Measurements from ENCODE around the gene VLDLR. TPM values are rescaled to one million over a fixed set of nuclear protein-coding genes. Genes with fewer than 3 reads are reported as not detected.

Gene VLDLR
- total RNA-seq, 2 experiments from 2014 or later, result 5.8 to 6.4 TPM

DNA sequence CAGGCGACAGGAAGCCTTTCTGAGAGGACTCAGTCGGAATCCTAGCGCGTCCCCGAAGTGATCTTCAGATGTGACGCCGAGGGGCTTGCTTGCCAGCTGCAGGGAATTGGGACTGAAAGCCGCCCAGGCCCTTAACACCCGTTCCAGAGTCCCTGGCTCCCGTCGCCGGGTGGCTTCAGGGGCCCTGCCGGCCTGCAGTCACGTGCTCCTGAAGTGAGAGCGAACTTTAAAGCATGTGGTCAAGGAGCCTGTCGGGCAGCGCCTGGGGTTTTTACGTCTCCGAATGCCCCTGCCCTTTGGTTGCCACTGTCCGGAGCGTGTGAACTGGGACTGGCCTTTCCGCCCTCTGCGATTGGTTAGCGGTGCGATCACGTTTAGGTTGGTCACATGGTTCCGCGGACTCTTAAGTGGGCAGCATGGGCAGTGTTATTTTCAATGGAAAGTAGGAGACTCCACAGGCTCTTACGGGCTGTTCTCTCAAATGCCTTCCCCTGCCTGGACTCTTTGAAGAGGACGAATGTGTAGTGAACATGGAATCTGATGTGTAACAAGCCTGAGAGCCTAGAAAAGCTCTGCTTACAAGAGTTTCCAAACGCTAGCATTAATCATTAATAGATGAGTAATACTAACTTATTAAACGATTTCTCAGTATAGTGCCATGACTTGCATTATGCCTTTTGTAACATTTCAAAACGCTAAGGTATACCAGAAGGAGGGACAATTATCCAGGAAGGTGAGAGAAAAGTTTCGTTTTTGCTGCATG lies 1.9 kb downstream of the VLDLR start:
- Mint-ChIP-seq H3K4me1 (ENCODE audit: low read depth) (peaks cover 18% of the 10 kb centered on the region), H3K27me3 (ENCODE audit: low read depth) (peaks cover 51% of the 10 kb centered on the region), H3K27ac (no peak overlapping the region), H3K4me3 (peak overlapping the region; percentile 78), H3K9me3 (ENCODE audit: insufficient read depth) (no peaks in the 10 kb centered on the region), H3K36me3 (ENCODE audit: low read depth) (peaks cover 5% of the 10 kb centered on the region)
- DNase-seq, result no peak
- ATAC-seq, result no peak
- ChIA-PET POLR2A (no interaction called here), CTCF (interaction anchor here (1.0 to 1.2 kb wide), 3 partner anchors 15 to 105 kb away, joined by 3 to 5 read pairs (median 4); no protein-coding TSS in a partner anchor)

DNA sequence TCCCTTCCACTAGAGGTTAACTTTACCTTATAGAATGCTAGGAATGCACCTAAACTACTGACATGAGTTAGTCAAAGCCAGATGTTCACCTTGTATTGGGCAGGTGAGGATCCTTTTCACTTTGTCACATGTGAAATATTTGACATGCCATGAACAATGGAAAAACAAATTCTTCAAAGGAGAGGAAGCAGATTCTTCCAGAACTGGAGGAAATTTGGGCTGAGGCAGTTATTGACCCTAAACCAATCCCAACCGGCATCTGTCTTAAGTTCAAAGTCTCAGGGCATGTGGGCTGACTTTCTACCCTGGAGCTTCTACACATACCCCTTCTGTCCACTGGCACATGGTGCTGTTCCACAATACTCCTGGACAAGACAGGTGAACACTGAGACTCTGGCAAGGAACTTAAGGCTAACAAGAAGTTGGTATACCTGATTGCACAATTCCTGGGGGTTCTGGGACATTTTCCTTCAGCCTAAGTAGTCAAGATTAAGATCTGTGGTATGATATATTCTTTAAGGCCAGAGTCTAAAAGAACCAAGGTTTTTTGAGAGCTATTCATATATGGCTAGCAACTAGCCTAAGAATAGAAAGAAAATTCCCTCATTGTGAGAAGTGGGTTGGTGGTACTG lies 2.6 kb downstream of the VLDLR start:
- ChIA-PET CTCF (interaction anchor here (1.1 kb wide), 1 partner anchor 492 kb away, joined by 3 read pairs; no protein-coding TSS in a partner anchor), POLR2A (no interaction called here)
- ATAC-seq (no peak), DNase-seq (no peak)
- H3K9me3 Mint-ChIP-seq (ENCODE audit: insufficient read depth), result no peaks in the 10 kb centered on the region
- peaks cover 5% of the 10 kb centered on the region for H3K36me3 Mint-ChIP-seq (ENCODE audit: low read depth)
- H3K4me1 Mint-ChIP-seq (ENCODE audit: low read depth), result peaks cover 18% of the 10 kb centered on the region
- peak overlapping the region; percentile 78 for H3K4me3 Mint-ChIP-seq
- peaks cover 49% of the 10 kb centered on the region for H3K27me3 Mint-ChIP-seq (ENCODE audit: low read depth)
- H3K27ac Mint-ChIP-seq, result no peak overlapping the region

DNA sequence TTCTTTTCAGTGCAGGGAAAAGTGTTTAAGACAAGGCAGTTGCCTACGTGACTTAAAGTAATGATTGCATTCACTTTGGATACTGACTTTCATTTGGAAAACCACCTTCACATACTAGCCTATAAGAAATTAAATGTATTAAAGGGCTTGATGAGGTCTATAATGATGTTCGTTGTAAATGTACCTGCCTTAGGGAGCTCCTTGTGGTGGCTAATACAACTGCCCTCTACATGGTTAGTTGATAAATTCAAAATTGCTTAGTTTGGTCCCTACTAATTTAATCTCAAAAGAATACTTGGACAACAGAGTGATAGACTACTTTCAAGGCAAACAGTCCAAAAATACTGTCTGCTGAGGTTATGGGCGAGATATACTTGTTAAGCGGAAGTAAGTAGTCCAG lies 3.8 kb downstream of the VLDLR start:
- Mint-ChIP-seq H3K27me3 (ENCODE audit: low read depth) (peaks cover 38% of the 10 kb centered on the region), H3K36me3 (ENCODE audit: low read depth) (peaks cover 5% of the 10 kb centered on the region), H3K27ac (no peak overlapping the region), H3K4me1 (ENCODE audit: low read depth) (peaks cover 18% of the 10 kb centered on the region), H3K4me3 (no peak overlapping the region), H3K9me3 (ENCODE audit: insufficient read depth) (no peaks in the 10 kb centered on the region)
- ChIA-PET CTCF (interaction anchor here (1.1 kb wide), 1 partner anchor 494 kb away, joined by 3 read pairs; no protein-coding TSS in a partner anchor), POLR2A (interaction anchor here (1.0 kb wide), 1 partner anchor 28 kb away, joined by 3 read pairs; no protein-coding TSS in a partner anchor)
- ATAC-seq (no peak), DNase-seq (no peak)

GRCh38 chr9:2628919-2629318 lies 7.3 kb downstream of the VLDLR start:
- H3K4me1 Mint-ChIP-seq (ENCODE audit: low read depth), result no peaks in the 10 kb centered on the region
- POLR2A ChIA-PET, result no interaction called here
- no peak overlapping the region for H3K27ac Mint-ChIP-seq
- H3K9me3 Mint-ChIP-seq (ENCODE audit: insufficient read depth), result no peaks in the 10 kb centered on the region
- CTCF ChIA-PET, result interaction anchor here (0.9 to 1.0 kb wide), 2 partner anchors 9 to 99 kb away, joined by 3 read pairs; no protein-coding TSS in a partner anchor
- peaks cover 26% of the 10 kb centered on the region for H3K27me3 Mint-ChIP-seq (ENCODE audit: low read depth)
- H3K4me3 Mint-ChIP-seq, result no peak overlapping the region
- H3K36me3 Mint-ChIP-seq (ENCODE audit: low read depth), result no peaks in the 10 kb centered on the region
- ATAC-seq (no peak), DNase-seq (no peak)

DNA sequence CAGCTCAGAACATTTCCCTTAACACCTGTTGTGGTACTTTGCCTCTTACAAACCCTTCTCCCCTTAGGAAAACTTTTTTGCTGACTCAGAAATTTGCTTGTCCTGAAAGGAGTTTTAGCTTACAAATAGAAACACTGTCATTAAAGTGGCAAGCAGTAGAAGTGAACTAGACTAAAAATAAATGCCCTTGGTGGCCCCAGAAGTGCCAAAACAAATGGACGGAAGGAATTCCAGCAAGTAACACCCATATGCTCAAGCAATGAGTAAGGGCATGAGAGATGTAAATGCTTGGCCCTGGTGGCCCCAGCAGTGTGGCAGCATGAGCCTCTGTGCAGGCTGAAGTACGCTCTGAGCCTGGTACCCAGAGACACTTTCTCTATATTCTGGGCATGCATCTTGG lies 8.6 kb downstream of the VLDLR start:
- Mint-ChIP-seq H3K9me3 (ENCODE audit: insufficient read depth) (no peaks in the 10 kb centered on the region), H3K27ac (no peak overlapping the region), H3K27me3 (ENCODE audit: low read depth) (peaks cover 14% of the 10 kb centered on the region), H3K4me1 (ENCODE audit: low read depth) (no peaks in the 10 kb centered on the region), H3K36me3 (ENCODE audit: low read depth) (no peaks in the 10 kb centered on the region), H3K4me3 (no peak overlapping the region)
- DNase-seq (no peak), ATAC-seq (no peak)
- POLR2A ChIA-PET, result no interaction called here
- CTCF ChIA-PET, result interaction anchor here (1.6 kb wide), 1 partner anchor 11 kb away, joined by 4 read pairs; no protein-coding TSS in a partner anchor

DNA sequence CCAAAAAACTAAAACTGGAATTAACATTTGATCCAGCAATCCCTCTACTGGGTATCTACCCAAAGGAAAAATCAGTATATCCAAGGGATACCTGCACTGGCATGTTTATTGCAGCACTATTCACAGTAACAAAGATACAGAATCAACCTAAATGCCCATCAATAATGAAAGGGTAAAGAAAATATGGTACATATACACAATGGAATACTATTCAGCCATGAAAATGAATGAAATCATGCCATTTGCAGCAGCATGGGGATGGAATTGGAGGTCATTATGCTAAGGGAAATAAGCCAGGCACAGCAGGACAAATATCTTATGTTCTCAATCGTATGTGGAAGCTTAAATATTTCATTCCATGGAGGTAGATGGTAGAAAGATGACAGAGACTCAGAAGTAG lies 9.7 kb downstream of the VLDLR start:
- Mint-ChIP-seq H3K4me1 (ENCODE audit: low read depth) (no peaks in the 10 kb centered on the region), H3K4me3 (no peak overlapping the region)

GRCh38 chr9:2634153-2634552 lies 12.6 kb downstream of the VLDLR start:
- POLR2A ChIA-PET, result no interaction called here
- no peak overlapping the region for H3K4me3 Mint-ChIP-seq
- DNase-seq (no peak), ATAC-seq (no peak)
- no peaks in the 10 kb centered on the region for H3K9me3 Mint-ChIP-seq (ENCODE audit: insufficient read depth)
- no peak overlapping the region for H3K27ac Mint-ChIP-seq
- H3K4me1 Mint-ChIP-seq (ENCODE audit: low read depth), result no peaks in the 10 kb centered on the region
- CTCF ChIA-PET, result no interaction called here
- H3K27me3 Mint-ChIP-seq (ENCODE audit: low read depth), result peaks cover 6% of the 10 kb centered on the region
- peaks cover 7% of the 10 kb centered on the region for H3K36me3 Mint-ChIP-seq (ENCODE audit: low read depth)

More for the DNA sequence above, 9.7 kb downstream of the VLDLR start:
- H3K9me3 Mint-ChIP-seq (ENCODE audit: insufficient read depth), result no peaks in the 10 kb centered on the region
- H3K27me3 Mint-ChIP-seq (ENCODE audit: low read depth), result peaks cover 6% of the 10 kb centered on the region
- peaks cover 4% of the 10 kb centered on the region for H3K36me3 Mint-ChIP-seq (ENCODE audit: low read depth)
- ChIA-PET CTCF (interaction anchor here (1.6 kb wide), 1 partner anchor 10 kb away, joined by 4 read pairs; no protein-coding TSS in a partner anchor), POLR2A (no interaction called here)
- ATAC-seq (no peak), DNase-seq (no peak)
- no peak overlapping the region for H3K27ac Mint-ChIP-seq

DNA sequence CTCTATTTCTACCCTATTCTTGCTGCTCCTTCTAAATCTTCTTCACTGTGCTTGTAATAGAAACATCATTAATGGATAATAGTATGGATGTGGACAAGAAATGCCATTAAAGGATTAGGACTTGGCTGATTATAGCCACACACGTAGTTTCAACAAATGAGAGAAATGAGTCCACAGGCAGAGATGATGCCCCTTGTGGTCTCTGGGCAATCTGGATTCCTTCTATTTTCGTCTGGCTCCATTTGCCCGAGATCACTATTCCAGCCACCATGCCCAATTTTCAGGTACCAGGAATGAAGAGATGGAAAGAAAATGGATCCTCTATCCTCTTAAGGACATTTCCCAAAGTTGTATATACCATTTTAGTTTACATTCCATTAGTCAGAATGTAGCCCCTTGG lies 13.2 kb downstream of the VLDLR start:
- no peak for ATAC-seq
- POLR2A ChIA-PET, result no interaction called here
- no peaks in the 10 kb centered on the region for H3K9me3 Mint-ChIP-seq (ENCODE audit: insufficient read depth)
- peaks cover 2% of the 10 kb centered on the region for H3K4me1 Mint-ChIP-seq (ENCODE audit: low read depth)
- CTCF ChIA-PET, result no interaction called here
- no peak for DNase-seq
- no peak overlapping the region for H3K27ac Mint-ChIP-seq
- no peak overlapping the region for H3K4me3 Mint-ChIP-seq
- H3K27me3 Mint-ChIP-seq (ENCODE audit: low read depth), result peaks cover 6% of the 10 kb centered on the region
- H3K36me3 Mint-ChIP-seq (ENCODE audit: low read depth), result peaks cover 10% of the 10 kb centered on the region

DNA sequence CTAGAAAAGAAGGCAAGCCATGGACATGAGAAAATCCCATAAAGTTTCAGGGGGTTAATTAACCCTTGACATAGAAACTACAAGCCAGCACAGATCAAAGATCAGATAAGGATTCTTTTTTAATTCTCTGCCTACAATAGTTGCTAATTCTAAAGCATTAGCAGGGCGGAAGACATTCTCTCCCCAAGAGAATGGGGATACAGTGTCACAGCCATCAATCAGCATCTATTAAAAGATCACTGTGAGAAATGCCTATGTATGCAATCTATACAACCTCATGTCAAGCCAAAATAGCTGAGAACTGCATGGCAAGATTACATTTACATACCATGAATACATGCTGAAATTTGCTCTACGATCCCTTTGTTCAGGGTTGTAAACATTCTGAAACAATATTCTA lies 14.3 kb downstream of the VLDLR start:
- ChIA-PET CTCF (no interaction called here), POLR2A (no interaction called here)
- no peak overlapping the region for H3K27ac Mint-ChIP-seq
- H3K4me3 Mint-ChIP-seq, result no peak overlapping the region
- DNase-seq (no peak), ATAC-seq (no peak)
- H3K27me3 Mint-ChIP-seq (ENCODE audit: low read depth), result peaks cover 6% of the 10 kb centered on the region
- peaks cover 2% of the 10 kb centered on the region for H3K4me1 Mint-ChIP-seq (ENCODE audit: low read depth)
- no peaks in the 10 kb centered on the region for H3K9me3 Mint-ChIP-seq (ENCODE audit: insufficient read depth)
- peaks cover 16% of the 10 kb centered on the region for H3K36me3 Mint-ChIP-seq (ENCODE audit: low read depth)

- CTCF ChIA-PET, result interaction anchor here (1.8 kb wide), 1 partner anchor 15 kb away, joined by 5 read pairs; no protein-coding TSS in a partner anchor
Observed at GRCh38 chr9:2637390-2637789, 15.8 kb downstream of the VLDLR start.

DNA sequence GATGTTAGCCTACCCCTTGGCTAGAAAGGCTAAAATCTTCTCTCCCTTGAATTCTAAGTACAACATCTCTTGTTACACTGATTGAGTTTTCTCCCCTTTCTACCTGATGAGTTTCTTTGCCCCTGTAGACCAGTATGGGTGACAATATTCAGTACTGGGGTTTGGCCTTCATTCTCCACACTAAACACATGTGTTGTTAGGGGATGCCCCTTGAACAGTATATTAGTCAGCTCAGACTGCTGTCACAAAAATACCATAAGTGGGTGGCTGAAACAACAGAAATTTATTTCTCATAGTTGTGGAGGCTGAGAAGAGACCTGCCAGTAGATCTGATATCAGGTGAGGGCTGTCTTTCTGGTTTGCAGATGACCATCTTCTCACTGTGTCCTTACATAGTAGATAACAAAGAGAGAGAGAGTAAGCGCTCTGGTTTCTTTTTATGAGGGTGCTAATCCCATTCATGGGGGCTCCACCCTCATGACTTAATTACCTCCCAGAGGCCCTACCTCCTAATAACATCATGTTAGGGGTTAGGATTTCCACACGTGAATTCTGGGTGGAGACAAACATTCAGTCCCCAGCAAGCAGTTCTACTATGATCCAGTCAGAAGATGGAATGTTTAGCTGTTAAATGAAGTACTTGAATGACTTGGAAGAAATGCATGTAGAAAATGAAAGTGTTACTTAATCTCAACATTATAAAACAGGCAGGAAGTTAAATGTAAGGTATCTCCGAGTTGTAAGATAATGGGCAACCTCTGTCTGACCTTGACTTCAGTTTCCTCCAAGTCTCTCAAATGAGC lies 17.5 kb downstream of the VLDLR start:
- Mint-ChIP-seq H3K4me1 (ENCODE audit: low read depth) (peaks cover 2% of the 10 kb centered on the region), H3K4me3 (no peak overlapping the region), H3K27me3 (ENCODE audit: low read depth) (no peaks in the 10 kb centered on the region), H3K9me3 (ENCODE audit: insufficient read depth) (no peaks in the 10 kb centered on the region), H3K36me3 (ENCODE audit: low read depth) (peaks cover 42% of the 10 kb centered on the region), H3K27ac (no peak overlapping the region)
- ATAC-seq, result no peak
- POLR2A ChIA-PET, result no interaction called here
- CTCF ChIA-PET, result interaction anchor here (1.6 to 1.8 kb wide), 2 partner anchors 13 to 16 kb away, joined by 4 to 5 read pairs; no protein-coding TSS in a partner anchor
- DNase-seq, result no peak

More at GRCh38 chr9:2637390-2637789, 15.8 kb downstream of the VLDLR start:
- POLR2A ChIA-PET, result no interaction called here
- H3K27ac Mint-ChIP-seq, result no peak overlapping the region
- H3K4me1 Mint-ChIP-seq (ENCODE audit: low read depth), result peaks cover 2% of the 10 kb centered on the region
- H3K27me3 Mint-ChIP-seq (ENCODE audit: low read depth), result peaks cover 3% of the 10 kb centered on the region
- H3K9me3 Mint-ChIP-seq (ENCODE audit: insufficient read depth), result no peaks in the 10 kb centered on the region
- H3K4me3 Mint-ChIP-seq, result no peak overlapping the region
- ATAC-seq (no peak), DNase-seq (no peak)
- peaks cover 28% of the 10 kb centered on the region for H3K36me3 Mint-ChIP-seq (ENCODE audit: low read depth)

Data from activated CD8-positive, alpha-beta T cell treated with anti-CD3 and anti-CD28 coated beads, Interleukin-2, amount 10 ng/mL, durations not matched to agents 7 days and 5 days (primary cell).